Occipital lobe (tissue), 2 donors: ENCODE results near the gene IPO7. TPM values are rescaled to one million over a fixed set of nuclear protein-coding genes. Genes with fewer than 3 reads are reported as not detected.
"Not testable (repeated sequence)": the region's sequence is repeated elsewhere in the genome, so short reads cannot be mapped to it uniquely, and the experiment has no call there.

ENCODE experiments used
- DNase-seq: peaks from one replicate; lab custom pipeline; 2025; lab: John Stamatoyannopoulos, UW
- total RNA-seq: library from RNA; depleted of rRNA; stranded (reverse); fragments of >200 nt; gene quantifications from one replicate; pipeline ENCODE4 v1.2.3, GENCODE V29; 2014

The IPO7 gene
- total RNA-seq, 1 donor from 2014 or later, result 216 TPM

- DNase-seq, result no peak
These were observed 13.6 kb downstream of the IPO7 start for GRCh38 chr11:9397746-9398680.

- DNase-seq, result no peak
These were observed 15.0 kb downstream of the IPO7 start for GRCh38 chr11:9399466-9399865.

GRCh38 chr11:9401884-9402283 is 17.4 kb downstream of the IPO7 start:
- not testable (repeated sequence) for DNase-seq

- no peak for DNase-seq
These were observed 44.3 kb downstream of the IPO7 start for GRCh38 chr11:9428706-9429105.

- DNase-seq, result no peak
These were observed 54.2 kb downstream of the IPO7 start for GRCh38 chr11:9438611-9439010.

DNA sequence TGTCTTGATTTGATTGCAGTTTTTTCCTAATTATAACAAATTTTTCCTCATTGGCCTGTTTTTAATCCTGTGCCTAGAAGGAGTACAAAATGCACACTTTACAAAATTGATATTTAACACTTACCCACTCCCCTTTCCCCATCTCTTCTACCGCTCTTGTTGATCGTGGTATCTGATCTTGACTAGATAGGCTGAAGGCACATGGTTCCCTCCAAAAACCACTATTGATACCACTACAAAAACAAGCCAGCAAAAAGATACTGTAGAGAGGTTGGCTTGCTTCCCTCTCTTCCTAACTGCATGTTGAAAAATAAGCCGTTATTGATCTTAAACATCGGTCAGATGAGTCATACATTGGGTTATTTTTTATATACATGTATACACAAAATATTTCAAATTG is 61.8 kb downstream of the IPO7 start:
- no peak for DNase-seq

DNA sequence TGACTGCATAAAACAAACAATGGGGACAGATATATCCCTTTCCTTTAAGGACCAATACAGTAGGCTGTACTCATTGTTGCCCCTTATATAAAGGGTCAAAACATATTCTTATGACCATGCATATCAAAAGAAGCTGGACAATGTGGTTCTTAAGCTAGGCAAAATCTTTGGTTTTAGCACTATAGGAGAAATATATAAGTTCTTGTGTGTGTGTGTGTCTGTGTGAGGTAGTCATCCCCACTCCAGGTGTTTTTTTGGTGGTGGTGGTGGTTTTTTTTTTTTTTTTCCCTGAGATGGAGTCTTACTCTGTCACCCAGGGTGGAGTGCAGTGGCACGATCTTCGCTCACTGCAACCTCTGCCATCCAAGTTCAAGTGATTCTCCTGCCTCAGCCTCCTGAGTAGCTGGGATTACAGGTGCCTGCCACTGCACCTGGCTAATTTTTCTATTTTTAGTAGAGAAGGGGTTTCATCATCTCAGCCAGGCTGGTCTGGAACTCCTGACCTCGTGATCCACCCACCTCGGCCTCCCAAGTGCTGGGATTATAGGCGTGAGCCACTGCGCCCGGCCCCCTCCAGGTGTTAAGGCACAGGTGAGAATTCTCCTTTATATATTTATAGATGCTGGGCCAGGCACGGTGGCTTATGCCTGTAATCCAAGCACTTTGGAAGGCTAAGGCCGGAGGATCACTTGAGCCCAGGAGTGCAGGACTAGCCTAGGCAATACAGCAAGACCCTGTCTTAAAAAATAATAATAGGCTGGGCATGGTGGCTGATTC is 64.3 kb downstream of the IPO7 start:
- no peak for DNase-seq

GRCh38 chr11:9452023-9452422 is 67.6 kb downstream of the IPO7 start:
- DNase-seq, result not testable (repeated sequence)

- no peak for DNase-seq
These were observed 71.3 kb downstream of the IPO7 start for GRCh38 chr11:9455722-9456121.

GRCh38 chr11:9459667-9460321 is 75.3 kb downstream of the IPO7 start:
- DNase-seq, result no peak

- DNase-seq, result peak; percentile 100
These were observed 76.0 kb downstream of the IPO7 start, which contains the start of gene ZNF143 for GRCh38 chr11:9460322-9461062. TSS of gene ZNF143 (plus strand) at chr11:9461012. CDS start at chr11:9471309, 10,297 bp downstream.

DNA sequence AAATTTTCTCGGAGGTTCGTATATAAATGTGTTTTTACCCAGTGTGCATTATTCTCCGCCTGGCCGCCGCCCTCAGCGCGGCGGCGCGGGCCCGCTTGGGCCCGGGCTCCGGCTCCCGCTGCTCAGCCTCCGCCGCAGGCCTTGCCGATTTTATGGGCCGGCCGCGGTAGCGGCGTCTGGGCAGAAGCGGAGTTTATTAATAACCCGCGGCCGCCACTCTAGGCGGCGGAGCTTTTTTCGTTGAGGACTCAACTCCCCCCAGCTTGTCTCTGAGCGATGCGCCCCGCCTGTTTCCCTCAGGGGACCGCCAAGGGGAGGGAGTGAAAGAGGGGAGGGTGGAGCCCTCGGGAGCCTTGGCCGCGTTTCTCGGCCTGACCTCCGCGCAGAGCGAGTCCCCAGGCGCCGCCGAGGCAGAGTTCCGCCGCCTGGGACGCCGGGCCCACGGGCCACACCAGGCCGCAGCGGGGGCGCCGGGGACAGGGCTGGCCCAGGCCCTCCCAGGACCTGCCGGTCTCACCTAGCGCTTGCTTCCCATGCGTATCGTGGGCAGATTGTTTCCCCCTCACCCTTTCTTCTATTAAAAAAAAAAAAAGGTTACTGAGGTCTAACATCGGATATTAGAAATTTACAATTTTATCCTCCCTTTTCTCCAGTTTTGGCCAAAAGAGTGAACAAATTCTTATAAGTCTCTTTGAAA is 76.8 kb downstream of the IPO7 start:
- peak; percentile 85 for DNase-seq

DNA sequence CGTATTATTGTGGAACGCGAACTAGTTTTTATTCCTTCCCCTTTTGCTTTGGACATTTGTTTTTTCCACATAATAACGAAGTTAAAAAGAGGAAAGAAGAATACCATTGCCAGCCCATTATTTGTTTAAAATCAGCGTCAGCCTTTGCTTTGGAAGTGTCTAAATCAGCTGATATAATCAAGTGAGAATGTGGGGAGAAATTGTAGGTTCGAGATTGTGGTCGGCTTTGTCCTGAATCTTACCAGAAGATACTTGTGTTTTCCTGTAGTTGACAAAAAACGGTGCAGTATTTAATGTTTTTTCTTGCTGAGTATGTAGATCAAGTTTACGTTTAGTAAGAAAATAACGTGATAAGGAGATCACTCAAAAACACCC is 77.3 kb downstream of the IPO7 start:
- DNase-seq, result no peak

DNA sequence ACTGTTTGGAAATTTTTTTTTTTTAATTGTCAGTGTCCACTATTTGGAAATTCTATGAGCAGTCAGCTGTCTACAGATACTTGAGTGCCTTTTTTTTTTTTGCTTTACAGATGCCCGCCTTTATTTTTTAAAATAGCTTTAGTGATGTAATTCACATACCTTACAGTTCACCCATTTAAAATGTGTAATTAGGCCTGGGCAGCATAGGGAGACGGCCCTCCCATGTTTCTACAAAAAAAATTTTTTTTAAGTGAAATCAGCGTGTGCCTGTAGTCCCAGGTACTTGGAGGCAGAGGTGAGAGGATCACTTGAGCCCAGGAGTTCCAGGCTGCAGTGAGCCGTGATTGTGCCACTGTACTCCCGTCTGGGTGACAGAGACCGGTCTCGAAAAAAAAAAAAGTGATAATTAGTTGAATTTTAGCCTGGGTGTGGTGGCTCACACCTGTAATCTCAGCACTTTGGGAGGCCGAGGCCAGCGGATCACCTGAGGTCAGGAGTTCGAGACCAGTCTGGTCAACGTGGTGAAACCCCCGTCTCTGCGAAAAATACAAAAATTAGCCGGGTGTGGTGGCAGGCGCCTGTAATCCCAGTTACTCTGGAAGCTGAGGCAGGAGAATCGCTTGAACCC is 77.8 kb downstream of the IPO7 start:
- no peak for DNase-seq

- DNase-seq, result no peak
These were observed 78.5 kb downstream of the IPO7 start for GRCh38 chr11:9462806-9463537.

GRCh38 chr11:9470765-9471164 is 86.3 kb downstream of the IPO7 start:
- no peak for DNase-seq

- DNase-seq, result no peak
These were observed 89.0 kb downstream of the IPO7 start for GRCh38 chr11:9473408-9473807.

DNA sequence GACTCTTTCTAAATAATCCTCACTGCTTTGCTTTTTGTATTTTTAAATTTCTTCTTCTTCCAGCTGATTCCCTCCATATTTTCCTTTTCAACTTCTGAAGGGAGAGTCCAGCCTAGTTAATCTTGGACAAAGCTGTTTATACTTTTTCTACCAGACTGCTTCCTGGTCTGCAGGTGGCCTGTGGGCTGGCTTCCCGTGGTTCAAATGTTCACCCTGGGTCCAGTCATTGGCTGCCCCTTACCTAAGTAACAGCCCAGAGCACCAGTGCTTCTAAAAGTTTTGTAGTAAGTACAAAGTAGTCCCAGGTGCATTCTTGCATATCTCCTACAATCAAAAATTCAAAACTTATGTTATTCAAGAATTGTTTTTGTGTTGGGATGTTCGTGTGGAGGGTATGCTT is 95.4 kb downstream of the IPO7 start:
- DNase-seq, result no peak

GRCh38 chr11:9489080-9489765 is 104.8 kb downstream of the IPO7 start:
- no peak for DNase-seq
